GM21526 (cell line): ENCODE measurements around the gene GTF2E1.

ENCODE experiments used
- ATAC-seq: cut with Tn5 transposase; IDR thresholded peaks from one replicate; pipeline ENCODE4 v1.9.1; 2021; ENCODE audit warnings: moderate library complexity; ENCODE audit not compliant: unreplicated experiment, low FRiP score

The GTF2E1 gene

DNA sequence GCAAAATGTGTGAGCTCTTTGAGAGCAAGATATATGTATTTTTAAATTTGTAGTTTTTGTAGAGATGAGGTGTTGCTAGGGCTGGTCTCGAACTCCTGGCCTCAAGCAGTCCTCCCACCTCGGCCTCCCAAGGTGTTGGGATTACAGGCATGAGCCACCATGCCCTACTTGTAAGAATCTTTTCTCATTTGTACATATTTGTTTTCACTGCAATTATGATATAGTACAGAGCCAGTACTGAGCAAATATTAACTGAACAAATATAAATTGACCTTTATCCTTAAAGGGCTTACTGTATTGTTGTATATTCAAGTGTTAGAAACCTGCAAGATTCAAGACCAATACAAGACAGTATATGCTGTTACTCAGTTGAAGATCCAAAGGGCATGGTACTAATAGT lies 53.4 kb downstream of the GTF2E1 start:
- ATAC-seq = no peak

DNA sequence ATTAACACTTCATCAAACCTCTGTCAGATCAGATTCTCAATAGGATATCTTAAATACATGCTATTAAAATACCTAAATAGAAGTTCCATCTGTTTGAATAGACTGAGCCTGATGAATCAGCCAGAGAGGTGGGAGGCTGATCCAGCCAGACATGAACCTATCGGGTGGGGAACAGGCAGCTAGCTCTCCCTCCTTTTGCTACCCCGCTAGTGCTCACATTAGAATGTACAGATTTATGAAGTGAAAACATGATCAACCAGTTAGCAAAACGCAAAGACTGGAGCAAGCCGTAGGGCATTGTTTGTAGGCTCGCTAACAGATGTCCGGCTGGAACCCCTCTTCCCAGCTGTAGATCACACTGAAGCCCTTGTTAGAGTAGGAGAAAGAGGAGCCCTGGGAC lies 54.4 kb downstream of the GTF2E1 start:
- no peak for ATAC-seq

DNA sequence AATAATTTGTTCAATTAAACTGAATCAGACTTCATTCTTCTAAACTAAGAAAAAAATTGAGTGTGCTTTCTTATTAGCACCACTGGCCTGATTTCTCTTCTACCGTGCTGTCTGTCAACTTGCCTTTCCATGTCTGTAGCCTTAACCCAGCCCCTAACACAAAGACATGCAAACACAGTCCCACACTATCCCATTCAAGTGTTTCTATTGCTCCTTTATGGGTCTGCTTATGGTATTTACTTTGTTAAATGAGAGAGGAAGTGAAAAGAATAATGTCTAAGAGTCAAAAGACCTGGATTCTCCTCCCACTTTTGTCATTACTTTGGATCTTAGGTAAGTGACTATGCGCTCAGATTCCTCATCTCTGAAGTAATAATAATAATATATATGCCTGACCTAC lies 55.3 kb downstream of the GTF2E1 start:
- ATAC-seq = no peak

DNA sequence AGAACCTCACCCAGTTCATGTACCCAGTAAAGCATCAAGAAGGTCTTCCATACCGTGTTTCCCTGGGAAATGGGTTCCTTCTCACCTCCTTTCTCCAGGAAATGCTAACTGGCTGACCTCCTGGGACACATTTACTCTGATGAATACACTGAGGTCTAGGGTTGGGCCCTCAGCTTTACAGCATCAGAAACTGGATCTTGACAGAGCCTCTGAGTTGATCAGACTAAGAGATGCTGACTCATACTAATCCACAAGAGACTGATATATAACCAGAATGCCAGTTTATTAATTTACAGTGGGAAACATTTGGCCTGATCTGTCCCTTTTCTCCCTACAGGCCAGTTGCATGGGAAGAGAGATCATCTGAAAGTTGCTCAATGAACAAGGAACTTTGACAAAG lies 55.8 kb downstream of the GTF2E1 start:
- ATAC-seq = no peak

DNA sequence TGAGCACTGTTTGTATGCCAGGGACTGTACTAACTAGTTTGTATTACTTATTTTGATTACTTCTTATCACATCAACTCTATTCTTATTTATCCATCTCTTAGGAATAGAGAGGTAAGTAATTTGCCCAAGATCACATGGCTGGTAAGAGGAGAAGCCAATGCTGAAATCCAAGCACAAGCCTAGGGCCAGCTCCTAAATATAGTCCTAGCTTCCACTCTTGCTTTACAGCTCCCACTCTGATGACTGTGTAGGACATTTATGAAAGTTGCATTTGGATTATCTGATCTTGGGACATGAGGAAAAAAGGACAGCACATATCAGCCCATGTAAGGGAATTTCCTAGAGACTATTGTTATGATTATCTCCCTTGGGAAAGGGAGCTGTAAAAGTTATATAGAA lies 58.1 kb downstream of the GTF2E1 start:
- ATAC-seq = no peak

DNA sequence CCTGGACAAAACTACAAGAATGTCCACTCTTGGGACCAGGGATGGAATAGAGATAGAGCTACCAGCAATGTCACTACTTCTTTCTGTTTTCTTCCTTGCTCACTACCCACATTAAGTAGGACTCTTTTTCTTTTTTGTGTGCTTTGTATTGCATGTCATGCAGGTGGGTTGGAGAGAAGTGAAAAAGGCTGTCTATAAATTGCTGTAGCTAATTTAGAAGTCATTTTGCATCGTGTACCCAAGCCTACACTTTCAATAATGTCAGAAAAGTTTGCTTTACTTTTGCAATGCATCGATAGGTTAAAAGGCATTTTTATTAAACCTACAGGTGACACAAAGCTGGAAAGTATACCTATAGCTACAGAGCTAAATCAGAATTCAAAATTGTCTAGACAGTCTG lies 58.9 kb downstream of the GTF2E1 start:
- ATAC-seq = peak; percentile 69

DNA sequence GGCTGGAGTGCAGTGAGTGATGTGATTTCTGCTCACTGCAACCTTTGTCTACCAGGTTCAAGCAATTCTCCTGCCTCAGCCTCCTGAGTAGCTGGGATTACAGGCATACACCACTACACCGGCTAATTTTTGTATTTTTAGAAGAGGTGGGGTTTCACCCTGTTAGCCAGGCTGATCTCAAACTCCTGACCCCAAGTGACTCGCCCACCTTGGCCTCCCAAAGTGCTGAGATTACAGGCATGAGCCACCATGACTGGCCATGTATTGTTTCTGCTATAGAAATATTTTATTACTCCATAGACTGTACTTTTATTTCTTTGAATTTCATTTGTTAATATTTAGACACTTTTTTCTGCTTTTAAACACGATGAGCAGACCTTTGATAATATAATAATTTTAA lies 60.4 kb downstream of the GTF2E1 start:
- no peak for ATAC-seq

DNA sequence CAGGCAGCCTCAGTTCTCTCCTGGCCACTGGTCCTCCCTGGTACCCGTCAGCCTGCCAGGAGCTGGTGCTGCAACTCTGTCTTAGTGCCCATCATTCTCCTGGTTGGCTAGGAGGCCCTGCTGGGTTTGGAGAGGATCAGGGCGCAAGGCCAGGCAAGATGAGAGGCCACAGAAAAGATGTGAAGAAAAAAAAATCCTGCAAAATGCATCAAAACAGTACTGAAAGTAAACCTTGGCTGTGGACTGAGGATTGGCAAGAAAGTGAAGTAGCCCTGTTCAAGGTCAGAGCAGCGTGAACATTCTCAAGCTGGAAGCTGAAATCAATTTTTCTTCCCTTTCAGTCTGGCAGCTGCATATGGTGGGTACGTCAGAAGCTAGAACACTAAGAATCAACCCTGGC lies 74.2 kb downstream of the GTF2E1 start:
- ATAC-seq = no peak

DNA sequence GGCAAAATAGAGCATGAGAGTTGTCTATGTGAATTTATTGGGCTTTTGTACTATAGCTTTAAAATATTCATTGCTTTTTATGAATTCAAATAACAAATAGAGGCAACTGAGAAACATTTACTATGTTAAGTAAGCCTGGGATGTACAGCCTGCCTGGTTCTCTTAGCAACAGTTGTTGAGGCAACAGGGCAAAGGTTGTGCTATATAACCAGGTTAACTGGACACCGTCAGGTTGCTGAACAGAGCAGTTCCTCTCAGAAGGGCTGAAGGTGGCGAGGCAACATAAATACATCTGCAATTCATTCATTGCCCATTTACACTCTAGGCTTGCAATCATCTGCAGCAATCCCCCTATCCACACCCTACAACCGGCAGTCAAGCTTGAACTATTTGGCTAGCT lies 78.2 kb downstream of the GTF2E1 start:
- no peak for ATAC-seq

DNA sequence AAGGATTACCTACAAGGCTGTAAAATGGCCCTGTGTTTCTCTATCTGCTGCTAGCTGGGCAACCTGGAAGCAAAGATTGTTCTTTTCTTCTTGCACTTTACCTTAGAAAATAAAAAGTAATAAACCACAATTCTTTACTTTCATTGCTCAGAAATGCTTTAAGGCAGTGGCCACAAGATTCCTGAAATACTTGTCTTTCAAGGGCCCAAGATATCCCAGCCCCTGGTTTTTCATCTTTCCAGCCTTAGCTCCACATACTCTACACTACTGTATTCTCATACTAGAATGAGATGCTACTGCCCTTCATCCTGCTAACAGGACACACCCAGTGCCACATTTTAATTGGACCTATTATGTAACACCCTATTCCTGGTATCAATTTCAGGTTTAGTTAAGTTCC lies 78.9 kb downstream of the GTF2E1 start:
- no peak for ATAC-seq

DNA sequence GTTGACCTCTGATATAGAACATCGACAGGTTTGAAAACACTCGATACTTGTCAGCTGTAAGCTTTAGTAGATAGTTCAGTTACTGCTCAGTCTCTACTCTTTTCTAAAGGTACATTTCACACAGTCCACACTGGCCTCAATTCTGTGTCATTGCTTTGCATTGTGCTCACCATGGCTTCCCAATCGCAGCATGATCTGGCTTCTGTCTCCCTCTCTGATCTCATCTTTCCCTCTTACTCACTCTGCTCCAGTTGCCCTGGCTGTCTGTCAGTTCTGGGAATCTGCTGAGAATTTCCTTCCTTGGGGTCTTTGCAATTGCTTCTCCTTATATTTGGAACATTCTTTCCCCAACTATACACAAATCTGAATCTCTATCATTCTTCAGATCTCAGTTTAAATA lies 80.6 kb downstream of the GTF2E1 start:
- ATAC-seq = no peak

DNA sequence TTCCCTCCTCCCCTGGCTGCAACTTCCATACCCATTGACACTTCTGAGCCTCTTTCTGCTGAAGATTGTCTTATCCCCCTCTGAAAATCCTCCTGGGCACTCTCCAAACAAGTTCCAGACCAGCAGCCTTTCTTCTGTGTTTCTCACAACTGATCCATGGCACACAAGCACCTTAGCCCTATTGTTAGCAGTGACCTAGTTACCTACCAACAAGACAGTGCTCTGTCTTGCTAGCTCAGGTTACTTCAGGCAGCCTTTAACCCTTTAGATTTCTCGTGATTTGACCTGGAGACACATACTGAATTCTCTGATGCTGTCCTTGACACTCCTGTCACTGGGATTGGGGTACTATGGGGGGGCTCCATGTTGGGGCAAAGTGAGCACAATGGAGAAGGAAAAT lies 82.1 kb downstream of the GTF2E1 start:
- no peak for ATAC-seq

DNA sequence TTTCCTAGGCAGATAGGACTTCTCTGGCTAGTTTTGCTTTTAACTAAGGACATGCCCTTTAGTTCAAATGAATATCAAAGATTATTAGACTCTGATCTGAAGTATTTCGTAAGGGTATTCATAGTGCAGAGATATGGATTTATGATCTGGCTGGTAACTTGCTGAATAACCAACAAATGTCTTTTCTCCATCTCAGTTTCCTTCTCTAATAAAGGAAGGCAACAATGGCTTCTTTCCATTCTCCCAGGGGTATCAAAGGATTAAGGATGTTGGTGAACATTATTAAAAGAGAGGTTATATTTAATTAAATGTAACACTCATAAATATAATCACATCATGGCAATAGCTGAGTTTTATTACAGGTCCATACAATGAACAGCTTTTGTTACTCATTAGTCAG lies 86.3 kb downstream of the GTF2E1 start:
- no peak for ATAC-seq

DNA sequence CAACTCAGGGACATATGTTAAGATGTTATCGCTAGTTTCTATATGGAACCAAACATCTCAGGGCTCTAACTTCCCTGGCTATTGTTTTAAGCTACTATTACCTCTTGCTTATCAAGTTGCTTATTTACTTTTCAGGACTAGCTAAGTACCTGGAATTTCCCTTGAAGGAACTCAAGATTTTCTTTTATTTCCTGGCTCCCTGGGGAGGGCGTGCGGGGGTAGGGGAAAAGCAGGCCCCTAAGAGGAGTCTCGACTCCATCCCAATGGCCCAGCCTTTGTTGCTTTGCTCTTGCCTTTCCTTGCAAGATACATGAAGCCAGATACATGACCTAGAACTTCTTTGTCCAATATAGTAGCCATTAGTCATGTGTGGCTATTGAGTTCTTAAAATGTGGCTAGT lies 88.5 kb downstream of the GTF2E1 start:
- no peak for ATAC-seq
